Endometrium (tissue), 2 donors: ENCODE measurements around the gene STMN1.

Experiments used
- FAIRE-seq: peaks from 2 replicates; lab custom pipeline; 2012; peaks lifted over from hg19 to GRCh38; lab: Jason Lieb, UNC
- donor health status: control.
- donor health status: control.

The STMN1 gene

DNA sequence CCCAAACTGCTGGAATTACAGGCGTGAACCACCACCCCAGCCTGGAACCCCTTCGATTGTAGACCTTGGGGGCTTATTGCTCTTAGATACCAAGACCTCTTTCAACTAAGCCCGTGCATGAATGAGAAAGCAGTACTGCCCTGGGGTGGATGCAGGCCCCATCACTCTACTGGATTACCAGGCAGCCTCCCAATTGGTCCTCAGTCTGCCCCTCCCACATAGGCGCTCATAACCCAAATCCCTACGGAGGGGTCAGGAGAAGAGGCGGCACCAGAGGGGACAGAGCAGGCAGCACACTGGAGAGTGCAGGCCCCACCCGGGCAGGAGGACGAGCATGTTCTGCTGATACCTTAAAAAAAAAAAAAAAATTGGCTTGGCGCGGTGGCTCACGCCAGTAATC, 12.4 kb upstream of the STMN1 start:
- no peak for FAIRE-seq

DNA sequence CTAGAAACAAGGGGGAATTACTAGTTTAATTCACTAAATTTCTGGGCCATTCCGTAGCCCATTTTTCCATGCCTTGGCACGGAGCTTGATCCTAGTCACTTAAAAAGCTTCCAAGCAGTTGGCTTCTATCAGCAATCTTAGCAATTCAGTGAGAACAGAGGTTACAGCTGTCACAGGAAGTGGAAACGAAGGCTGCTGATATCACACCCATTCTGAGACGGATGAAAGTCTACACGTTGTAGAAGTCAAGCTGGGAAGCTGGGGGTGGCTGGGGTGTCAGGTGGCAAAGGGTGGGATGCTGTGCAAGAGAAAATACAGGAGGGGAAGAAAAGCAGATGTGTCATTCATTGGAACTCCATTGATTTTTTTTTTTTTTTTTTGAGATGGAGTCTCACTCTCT, 11.8 kb upstream of the STMN1 start:
- no peak for FAIRE-seq

DNA sequence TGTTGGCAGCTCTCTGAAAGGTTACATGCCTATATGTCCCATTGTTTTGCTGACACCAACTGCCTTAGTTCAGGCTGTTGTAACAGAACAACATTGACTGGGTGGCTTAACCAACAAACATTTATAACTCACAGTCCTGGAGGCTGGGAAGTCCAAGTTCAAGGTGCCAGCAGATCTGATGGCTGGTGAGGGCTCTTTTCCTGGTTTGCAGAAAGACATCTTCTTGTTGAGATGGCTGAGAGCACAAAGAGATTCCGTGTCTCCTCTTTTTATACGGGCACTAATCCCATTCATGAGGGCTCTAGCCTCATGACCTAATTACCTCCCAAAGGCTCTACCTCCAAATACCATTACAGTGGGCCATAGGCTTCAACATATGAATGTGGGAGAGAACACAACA, 10.2 kb upstream of the STMN1 start:
- no peak for FAIRE-seq

DNA sequence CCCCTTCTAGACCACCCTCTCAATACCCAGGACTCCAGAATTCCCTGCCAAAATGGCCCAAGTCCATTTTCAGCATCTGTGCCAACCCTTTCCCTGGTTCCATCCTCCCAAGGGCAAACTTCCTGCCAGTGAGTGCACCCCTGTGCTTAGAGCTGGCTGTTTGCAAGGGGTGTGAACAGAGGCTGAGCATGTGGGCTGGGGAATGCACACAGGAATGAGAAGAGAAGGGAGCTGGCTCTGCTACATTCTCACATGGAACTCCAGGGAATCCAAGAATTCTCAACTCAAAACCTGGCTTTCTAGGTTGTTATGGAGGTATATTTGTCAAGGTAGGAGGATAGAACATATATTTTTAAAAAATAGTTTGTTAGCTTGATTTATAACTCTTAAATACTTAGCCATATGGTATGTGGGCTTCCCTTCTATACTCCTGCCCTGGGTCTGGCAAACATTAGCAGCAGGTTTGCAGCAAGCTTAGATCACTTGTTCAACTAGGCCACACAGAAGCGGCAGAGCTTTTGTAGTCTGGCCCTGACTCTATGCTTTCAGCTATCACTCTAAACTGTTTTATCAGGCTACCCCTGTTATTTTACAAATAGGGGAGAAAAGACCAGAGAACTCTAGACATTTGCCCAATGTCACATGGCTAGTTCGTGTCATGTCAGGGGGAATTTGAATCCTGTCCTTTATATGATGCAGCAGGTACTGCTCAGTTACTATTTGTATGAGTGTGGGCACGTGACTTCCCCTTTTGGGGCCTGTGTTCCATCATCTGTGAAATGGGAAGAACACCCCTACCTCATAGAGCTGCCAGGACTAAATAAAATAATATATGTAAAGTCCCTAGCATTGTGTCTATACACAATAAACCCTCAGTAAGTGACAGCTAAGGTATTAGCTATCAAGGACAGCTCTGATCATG, 8.1 kb upstream of the STMN1 start:
- FAIRE-seq = no peak

DNA sequence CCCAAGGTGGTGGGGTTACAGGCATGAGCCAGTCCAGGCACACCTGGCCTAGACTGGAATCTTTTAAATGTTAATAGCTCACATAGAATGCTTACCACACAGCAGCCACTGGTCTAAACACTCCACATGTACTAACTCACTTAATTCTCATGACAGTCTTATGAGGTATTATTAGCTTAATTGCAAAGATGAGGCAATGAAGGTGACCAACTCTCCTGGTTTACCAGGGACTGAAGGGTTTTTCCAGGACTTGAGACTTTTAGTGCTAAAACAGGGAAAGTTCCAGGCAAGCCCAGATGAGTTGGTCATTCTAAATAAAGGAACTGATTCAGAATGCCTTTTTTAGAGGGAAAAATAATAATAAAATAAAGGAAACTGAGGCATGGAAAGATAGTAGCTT, 7.0 kb upstream of the STMN1 start:
- no peak for FAIRE-seq

DNA sequence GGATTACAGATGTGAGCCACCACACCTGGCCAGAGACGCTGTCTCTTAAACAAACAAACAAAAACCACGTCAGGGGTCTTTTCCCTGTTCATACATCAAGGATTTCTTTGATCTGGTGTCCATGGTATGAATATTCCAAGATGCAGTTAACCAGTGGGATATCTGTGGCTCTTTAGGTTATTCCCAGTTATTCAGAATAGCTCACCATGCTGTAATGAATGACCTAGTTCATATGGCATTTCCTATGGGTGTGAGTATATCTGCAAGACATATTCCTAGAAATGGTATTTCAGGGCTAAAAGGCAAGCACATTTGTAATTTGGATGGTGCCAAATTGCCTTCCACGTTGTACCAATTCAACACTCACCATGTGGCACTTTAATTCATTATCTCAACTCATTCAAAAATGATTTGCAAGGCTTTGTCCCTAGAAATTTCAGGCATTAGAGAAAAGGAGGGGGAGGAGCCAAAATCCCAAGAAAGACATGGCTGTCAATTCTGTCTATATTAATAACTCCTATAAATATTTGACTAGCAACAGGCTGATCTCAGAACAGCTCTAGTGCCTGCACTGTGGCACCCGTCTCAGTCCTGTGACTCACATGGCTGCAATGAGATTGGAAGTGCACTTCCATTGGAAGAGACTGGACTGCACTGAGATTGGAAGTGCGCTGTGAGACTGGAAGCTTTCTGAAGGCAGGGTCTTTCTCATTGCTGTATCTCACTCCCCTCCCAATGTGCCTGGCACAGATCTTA, 6.0 kb upstream of the STMN1 start:
- no peak for FAIRE-seq

DNA sequence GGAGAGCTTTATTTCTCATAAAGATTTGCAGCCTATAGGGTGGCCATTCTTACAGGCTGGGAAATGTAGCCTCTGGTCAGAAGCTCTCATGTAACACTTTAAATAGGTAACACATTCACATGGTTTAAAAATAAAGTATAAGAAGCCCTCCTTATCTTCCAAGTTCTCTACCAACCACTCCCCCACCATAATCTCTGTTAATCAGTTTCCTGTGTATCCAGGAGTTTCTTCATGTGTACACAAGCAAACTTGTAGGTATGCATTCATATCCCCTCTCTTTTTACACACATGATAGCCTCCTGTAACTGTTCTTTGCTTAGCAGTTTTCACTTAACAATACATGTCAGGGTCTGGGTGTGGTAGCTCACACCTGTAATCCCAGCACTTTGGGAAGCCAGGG, 4.9 kb upstream of the STMN1 start:
- no peak for FAIRE-seq

DNA sequence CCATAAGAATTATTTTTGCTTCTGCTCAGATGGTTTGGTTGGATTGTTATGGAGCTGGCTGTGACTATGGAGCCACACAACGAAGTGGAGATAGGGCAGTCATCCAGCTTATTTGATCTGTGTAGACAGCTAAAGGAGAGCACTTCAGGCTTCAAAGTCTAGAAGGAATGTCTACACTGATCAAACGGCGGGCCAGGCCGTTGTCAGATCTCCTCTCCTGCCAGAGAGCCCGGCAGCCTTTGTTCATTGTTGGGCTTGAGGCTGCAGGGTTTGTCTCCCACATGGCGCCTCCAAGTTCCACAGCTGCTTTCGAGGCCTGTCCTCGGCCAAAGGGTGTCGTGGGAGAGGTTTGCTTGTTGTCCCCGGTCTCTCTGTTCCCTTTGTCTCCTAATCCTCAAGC, 2.8 kb upstream of the STMN1 start:
- no peak for FAIRE-seq

DNA sequence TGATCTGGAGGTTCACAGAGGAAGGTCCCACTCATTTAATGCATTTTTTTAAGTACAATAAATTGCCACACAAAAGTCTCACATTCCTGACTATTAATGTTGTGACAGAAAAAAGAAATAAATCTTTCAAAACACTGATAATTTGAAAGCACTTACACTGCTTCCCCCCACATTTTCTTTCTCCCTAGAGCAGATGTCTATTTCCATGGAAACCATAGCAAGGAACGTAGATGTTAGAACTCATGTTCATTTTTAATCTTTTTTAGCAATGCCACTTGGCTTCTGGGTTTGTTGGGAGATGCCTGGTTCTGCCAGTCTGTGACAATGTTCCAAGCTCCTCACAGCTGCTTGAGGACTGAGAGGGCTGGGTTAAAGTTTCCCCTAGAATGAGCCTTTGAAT, 1.9 kb upstream of the STMN1 start:
- FAIRE-seq = no peak

DNA sequence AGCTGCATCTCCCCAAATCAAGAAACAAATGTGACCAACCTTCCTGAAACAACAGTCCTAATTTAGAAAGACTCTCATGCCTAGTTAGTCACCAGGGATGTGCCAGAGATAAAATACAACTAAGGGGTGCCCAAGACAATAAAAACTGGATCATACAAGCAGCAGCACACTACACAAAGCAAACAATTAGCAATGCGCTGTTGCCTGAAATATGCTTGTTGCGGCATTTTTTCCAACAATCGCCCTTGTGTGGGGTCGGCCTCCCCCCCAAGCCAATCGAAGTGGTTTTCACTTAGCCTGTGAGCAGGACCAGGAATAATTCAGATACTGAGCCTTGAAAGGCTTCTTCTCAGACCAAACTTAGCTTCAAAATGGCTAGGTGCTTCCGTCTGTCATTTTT, 1.4 kb upstream of the STMN1 start:
- no peak for FAIRE-seq

DNA sequence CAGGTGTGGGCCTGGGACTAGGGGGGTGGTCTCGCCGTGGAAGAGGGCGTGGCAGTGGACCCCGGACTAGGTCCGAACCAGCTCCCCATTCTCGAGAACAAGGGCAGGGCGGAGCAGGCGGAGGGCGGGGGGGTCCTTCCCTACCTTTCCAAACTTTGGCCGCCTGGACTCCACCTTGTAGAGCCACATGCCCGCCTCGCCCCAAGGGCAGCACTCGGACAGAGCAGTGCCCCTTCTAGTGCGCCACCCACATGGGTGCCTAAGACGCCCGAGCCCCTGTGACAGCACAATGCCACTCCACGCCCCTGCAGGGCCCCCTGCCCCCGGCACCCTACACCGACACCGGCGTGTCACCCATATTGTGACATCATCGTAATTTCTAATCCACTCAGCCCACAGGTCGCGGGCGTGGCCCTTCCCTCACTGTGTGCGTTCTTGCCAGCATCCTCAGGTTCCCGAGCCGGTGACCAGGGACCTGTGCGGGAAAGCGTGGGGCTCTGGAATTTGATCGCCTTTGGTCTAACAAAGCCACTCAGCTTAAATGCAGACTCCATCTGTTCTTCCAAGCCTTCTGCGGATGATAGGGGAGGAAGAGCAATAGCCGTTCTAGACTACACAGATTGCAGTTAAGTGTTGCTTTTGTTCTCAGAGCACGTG, 553 bp upstream of the STMN1 start:
- no peak for FAIRE-seq

DNA sequence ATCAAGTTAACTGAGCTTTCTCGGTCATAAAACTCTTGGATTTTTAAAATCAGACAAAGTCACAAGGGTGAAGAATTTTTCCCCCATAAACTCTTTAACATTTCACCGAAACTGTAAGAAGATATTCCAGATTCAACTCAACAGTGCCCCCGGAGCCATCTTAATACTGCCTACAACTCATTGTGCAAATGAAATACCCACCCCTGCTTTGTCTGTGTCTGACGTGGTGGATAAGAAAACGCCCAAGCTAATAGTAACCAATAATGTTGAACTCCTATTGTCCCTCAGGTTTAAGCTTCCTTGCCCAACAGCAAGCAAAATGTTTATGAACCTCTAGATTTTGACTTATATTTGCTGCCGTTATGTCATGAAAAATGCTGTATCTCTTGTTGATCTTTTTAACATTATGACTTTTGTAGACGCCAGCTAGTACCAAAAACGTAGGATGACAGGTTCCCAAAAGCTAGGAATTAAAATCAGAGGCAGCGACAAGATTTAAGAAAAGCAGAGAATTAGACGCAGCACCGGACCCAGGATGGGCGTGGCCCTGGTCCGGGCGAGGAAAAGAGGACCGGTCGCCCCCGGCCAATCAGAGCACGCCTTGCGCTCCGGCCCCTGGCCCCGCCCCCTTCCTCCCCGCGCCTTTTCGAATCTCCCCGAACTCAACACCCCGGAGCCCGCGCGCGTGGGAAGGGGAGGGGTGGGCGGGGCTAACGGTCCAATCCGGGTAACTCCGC, 1.1 kb downstream of the STMN1 start:
- no peak for FAIRE-seq

DNA sequence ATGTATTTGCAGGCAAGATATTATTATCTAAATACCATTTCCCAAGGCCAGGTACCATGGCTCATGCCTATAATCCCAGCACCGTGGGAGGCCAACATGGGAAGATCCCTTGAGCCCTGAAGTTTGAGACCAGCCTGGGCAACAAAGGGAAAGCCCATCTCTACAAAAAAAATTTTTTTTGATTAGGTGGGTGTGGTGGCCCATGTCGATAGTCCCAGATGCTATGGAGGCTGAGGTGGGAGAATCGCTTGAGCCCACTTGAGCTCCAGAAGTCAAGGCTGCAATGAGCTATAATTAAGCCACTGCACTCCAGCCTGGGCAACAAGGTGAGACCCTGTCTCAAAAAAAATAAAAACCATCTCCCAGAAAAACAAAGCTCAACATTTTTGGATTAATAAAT, 2.2 kb downstream of the STMN1 start:
- no peak for FAIRE-seq

DNA sequence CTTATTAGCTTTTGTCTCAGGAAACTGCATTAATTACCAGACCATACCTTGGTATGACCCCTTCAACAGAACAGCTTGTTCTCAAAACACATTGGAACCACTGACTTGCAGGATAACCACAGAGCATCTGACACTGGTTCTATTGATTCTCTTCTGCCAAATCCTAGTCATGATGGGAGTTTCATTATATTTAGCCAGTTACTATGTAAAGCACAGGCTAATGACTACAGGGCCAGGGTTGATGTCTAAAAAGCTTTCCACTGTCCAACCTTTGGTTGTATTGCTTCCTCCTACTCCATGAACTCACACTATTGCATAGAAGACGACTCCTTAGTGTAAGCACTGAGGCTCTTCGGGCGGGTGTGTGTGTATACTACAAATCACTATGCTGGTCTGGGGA, 3.8 kb downstream of the STMN1 start:
- no peak for FAIRE-seq

DNA sequence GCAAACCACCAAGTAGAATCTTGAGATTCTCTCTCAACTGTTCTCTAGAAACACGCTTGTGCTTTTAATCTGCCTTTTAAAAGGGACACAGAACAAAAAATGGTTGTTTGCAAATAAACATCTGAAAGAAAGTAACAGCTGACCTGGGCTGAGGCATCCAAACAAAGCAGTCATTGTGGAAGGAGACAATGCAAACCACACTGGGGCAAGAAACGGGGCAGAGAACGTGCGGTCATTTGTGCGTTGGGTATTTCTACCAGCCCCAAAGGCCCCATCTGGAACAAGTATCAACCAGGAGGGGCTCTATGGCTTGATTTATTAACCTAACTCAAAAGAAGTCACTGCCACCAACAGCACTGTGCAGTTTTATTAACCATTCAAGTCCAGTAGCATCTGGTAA, 6.0 kb downstream of the STMN1 start:
- no peak for FAIRE-seq

DNA sequence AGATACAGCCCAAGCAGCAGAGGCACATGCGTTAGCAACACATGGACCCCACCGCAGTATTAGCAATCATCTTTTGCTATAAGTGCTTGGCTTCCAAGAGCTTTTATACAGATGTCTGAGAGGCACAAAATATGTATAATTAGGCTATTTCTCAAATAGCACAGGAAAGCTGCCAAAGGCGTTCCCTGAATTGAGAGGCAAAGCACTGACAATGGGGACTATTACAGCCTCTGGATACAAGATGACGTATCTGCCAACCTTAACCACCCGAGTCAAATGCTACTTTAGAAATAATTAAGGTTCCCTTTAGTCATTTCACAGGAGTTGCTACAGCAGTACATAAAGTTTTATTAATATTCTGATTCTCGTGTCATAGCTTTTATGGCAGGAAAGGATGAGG, 6.4 kb downstream of the STMN1 start:
- no peak for FAIRE-seq

DNA sequence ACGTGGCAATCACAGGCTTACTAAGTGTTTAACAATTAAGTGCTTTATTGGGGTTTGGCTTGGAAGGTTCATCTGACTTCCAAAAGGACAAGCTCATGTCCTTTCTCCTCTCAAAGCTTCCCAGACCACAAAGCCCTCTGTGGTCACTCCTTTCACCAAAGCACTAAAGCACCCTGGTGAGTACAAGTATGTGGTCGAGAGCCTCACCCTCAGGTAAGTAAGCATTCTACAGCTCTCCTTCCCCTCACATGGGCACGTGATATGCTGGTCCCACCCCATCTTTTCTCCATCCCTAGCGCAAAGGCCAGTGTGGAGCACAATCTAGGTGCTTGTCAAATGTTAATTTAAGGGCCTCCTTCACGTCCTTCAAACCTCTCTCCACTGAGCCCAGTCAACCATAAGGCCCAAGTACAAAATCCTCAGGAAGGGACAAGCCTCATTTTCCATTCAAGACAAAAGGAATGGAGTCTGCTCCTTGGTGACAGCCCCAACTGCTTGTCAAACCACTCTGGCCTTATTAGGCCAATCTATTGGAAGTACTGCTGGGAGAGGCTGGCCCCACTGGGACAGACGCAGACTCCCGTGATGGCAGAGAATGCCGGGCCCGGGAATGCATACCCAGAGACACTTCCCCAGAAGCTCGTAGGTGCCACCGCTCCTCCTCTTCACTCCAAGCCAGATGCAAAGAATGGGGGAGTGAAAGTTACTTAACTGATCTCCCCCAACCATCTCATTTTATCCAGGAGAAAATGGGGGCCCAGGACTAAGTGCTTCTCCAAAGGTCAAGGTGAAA, 7.8 kb downstream of the STMN1 start:
- FAIRE-seq = no peak

DNA sequence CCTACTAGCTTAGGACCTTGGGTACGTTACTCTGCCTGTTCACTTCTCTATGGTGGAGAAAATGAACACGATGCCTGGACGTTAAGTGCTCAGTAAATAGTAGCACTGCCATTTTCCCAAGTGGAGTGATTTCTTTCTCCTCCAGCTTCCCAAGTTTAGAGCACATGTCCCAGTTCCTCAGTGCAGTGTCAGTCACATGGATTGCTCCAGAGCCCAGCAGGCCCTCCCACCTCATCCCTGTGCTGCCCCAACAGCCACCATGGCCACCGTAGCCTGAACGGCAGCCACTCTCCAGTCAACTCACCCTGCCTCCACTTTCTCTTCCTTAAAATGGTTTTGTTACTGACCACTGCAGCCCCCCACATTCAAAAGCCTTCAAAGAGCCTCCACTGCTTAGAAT, 8.5 kb downstream of the STMN1 start:
- FAIRE-seq = no peak

DNA sequence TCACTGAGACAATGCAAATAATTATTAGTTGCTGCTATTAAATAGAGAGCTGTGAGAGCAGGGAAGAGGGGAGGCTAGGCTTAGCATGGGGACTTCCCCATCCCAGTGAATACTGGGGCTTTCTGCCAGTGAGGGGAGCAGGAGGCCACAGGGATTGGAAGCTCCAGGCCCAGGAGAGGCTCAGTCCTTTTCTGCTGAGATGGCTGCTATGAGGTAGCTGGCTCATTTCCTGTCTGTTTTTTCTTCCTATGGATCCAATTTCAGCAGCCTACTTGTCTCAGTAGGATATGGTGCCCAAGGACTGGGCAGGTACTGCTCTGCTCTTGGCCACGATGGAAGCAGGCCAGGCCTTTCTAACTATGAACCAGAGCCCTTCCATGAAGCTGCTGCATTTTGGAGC, 10.0 kb downstream of the STMN1 start:
- FAIRE-seq = no peak

DNA sequence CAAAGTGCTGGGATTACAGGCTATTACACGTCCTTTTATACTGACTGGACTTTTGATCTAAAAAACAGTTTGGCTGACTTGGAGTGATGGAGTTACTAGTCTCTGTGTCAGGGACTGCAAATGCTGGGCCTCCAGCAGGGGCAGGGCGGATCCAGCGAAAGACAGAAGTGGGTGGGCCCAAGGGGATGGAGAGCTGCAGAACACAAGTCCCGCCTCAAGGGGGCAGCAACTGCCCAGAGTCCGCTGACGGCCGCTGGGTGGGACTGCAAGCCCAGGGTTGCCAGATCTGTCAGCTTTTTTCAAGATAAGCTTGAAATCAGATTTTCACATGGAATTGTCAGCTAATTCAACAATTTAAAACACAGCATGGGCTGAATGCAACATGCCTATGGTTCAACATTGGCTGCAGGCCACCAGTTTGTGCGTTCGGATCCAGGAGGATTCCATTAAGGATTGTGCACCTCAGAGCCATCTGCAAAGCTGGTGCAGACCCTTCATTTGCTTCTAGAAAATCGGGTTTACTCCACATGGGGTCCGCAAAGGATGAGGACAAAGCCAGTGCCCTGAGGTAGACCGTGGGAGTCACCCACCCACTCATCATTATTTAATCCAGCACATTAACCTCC, 10.7 kb downstream of the STMN1 start:
- FAIRE-seq = peak; percentile 92

DNA sequence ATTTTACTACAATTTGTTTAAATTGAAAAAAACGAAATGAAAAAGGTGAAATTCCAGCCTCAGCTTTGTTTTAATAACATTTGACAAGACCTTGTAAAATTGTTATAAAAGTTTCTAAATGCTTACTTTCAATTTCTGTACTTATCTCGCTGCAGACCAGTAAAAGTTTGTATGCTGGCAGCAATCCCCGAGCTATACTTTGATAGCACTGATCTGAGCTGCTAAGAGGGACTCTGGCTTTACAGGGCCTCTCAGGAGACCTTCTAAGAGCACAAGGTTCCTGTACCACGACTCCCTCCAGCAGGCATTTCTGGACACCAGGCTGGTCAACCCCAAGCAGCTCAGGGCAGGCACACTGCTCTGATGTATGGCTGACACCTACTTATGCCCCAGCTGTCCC, 13.1 kb downstream of the STMN1 start:
- FAIRE-seq = no peak
